HG03097 (cell line): Measurements from ENCODE around the gene APBA2.

Experiments used
- ATAC-seq: cut with Tn5 transposase; IDR thresholded peaks from one replicate; pipeline ENCODE4 v1.9.1; 2021; ENCODE audit not compliant: unreplicated experiment, low FRiP score

Gene APBA2

GRCh38 chr15:29111705-29112281 is 226.0 kb downstream of the APBA2 start:
- ATAC-seq, result no peak

DNA sequence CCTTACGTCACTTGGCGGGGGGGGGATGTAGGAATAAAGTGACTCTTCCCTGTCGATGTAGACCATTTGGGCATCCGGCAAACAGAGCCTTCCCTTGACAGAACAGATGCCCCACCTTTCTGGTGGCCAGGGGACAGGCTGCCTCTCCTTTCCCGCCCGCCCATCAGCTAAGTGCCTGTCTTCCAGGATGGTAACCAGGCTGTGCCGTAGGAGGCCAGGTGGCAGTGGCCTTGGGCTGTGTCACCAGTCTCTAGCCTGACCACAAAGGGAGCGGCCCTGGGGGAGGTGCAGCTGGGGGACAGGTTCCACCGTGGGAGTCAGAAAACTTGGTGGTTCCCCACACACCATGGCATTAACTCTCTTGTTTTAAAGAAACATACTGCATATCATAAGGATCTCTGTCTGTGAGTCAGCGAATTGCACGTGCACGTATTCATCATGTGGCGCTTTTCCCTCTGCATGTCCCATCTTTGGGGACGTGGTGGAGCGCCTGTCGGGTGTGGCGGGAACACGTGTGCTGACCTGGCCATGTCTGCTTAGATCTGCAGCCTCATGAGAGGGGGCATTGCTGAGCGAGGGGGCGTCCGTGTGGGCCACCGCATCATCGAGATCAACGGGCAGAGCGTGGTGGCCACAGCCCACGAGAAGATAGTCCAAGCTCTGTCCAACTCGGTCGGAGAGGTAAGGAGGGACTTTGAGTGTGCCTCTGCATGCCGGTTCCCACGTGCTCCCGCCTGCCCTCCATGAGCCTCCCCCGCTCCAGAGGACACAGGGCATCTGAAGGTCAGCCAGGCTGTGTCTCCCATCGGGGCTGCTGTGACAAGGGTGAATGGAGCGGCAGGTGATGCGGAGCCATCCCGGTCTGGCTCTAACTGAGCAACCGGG is 227.8 kb downstream of the APBA2 start:
- ATAC-seq, result no peak

- ATAC-seq, result no peak
These were observed 228.7 kb downstream of the APBA2 start for GRCh38 chr15:29114221-29115092.

DNA sequence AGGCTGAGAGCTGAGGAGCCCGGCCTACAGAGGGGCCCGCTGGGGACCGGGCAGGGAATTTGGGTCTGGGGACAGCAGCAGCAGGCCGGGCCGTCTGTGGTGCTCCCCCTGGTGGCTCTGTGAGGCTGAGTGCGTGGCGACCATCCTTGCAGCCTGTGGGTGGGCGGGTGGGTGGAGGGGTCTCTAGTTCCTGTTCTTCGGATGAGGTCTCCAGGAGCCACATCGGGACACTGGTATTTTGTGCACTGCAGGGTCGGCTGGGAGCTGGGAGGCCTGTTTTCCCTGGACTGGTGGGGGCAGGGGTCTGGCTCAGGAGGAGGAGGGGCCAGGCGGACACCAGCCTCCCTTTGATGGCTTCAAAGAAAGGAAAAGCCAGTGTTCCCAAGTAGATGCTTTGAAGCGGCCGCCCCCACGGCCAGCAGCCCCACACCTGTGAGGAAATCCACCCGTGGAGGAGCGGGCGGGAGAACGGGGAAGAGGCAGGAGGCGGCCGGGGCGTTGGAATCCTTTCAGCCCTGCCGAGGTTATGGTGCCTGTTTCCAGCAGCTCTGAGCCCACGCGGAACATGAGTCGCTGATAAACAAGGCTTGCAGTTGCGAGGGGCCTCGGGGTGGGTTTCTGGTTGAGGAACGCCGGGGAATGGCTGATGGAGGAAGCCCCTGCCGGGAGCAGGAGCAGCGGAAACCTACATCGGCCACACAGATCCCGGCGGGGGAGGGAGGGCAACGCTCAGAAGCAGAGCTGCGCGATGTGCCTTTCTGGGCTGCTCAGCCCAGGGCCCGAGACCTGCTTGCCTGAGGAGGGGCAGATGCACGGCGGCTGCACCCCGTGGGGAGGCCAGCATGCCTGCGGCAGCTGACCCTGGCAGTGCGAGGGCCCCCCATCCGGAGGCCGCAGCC is 229.6 kb downstream of the APBA2 start:
- no peak for ATAC-seq

DNA sequence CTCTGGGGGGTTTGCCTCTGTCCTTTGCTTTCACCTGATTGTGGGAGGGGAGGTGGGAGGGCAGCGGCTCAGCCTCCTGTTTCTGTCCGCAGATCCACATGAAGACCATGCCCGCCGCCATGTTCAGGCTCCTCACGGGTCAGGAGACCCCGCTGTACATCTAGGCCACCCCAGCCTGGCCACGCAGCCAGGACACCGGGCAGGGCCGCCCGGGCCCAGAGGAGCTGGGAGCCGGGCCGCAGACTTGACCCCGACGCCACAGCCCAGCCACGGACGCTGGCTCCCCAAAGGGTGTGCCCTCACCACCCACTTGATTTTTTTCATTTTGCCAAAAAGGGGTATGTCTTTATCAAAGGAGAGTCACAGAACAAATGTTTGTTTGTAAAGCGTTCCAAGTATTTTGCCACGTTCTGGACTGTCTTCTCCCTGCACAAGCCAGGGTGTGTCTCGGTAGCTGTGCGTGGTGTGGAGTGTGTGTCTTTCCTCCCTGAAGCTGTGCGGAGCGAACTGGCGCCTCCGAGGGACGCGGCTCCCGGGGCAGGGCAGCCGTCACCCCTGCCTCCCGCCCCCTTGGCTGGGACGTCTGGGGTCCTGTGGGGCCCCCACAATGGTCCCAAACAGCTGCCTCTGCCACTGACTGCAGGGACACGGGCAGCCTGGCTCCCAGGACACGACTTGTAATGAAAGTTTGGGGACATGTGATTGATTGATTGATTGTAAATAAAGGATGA is 231.4 kb downstream of the APBA2 start:
- ATAC-seq, result no peak

DNA sequence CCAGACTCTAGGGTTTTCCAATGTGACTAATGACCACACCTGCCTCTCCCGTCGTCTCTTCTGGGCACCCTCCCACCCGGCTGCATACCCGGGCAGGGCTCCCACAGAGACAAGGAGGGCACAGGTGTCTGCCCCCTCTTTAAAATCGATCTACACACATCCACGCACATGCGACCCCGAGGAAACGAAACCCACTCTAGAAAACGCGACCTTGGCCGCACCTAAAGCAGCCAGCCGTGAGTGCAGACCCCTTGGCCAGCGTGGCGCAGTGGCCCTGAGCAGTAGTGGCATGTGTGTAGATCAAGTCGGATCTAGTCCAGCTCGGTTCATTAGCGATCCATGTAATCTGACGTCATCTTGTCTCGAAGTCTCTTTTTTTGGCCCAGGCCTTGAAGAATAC is 232.0 kb downstream of the APBA2 start:
- no peak for ATAC-seq

DNA sequence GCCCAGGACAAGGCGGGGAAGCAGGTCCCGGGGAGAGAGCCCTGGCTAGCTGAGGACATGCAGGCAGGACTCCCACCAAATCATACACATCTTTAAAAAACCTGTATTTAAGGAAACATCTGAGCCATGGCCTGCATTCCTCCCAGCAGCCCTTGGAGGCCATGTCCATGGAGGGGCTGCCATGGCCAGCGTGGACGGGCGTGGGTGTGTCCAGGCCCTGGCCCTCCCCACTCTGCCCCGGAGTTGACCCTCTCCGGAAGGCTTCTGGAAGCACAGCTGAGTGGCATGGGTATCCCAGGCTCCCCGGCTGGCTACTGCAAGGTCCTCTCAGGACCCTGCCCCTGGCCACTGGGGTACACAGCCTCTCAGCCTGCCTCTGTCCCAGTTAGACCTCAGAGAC is 234.1 kb downstream of the APBA2 start:
- no peak for ATAC-seq

DNA sequence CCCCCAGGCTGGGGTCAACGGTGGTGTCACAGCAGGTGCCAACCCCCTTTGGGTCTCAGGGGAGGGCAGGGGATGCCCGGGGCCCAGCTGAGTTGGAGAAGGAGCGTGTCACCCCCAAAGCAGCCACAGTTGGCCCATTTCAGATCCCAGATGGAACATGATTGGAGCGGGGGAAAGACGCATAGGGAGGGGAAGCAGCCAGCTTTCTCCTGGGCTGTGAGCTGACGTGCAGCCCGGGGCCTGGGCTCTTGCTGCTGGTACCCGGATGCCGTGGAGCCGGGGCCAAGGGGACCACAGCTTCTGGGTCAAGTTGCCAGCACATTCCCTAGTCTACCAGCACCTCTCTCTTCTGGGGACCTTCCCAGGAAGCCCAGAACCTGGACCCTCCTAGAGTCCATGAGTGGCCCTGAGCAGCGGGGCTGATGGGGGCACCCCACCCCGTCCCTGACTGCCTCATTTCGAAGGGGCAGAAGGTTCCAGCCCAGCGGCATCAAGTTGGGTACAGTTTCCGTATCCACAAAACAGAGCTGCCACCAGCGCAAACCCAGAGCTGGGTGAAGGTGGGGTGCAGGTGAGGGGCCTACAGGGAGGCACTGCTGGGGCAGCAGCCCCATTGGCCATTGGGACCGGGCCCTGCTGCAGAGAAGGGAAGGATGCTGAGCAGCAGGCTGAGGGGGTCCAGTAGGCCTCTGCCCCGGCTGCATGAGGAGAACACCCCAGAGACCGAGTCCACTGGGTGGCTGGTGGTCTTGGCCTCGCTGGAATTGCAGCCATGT is 235.0 kb downstream of the APBA2 start:
- ATAC-seq, result no peak

DNA sequence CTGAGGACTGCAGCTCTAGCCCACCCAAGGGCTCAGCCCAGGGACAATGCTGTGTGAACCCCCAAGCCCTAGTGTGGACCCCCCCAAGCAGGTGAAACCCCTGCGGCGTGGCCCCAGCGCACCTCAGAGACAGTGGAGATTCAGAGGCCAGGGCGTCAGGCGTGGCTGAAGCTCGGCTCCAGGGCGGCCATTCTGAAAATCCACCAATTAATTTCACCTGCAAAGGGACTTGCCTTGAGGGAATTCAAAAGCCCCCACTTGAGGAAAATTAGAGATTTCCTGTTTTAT is 235.5 kb downstream of the APBA2 start:
- ATAC-seq, result no peak

GRCh38 chr15:29121907-29122306 is 236.1 kb downstream of the APBA2 start:
- no peak for ATAC-seq

DNA sequence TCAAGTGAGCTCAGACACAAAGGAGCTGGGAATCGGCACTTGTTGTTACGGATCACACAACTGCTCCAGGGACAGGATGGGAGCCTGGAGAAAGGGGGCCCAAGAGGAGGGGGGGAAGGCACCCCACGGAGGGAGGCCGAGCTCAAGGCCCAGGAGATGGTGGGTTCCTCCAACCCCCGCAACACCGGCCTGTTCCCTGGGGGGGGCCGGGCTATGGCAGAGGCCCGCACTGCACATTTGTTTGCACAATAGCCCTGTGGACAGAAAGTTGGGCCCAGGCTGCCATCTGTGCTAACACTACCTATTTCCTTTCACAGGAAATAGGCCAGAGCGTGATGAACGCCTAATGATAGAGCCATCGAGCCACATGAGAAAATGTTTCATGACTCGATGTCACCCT is 236.7 kb downstream of the APBA2 start:
- no peak for ATAC-seq

GRCh38 chr15:29123171-29123570 is 237.4 kb downstream of the APBA2 start:
- ATAC-seq, result no peak

- ATAC-seq, result no peak
These were observed 238.2 kb downstream of the APBA2 start for GRCh38 chr15:29123991-29124390.

GRCh38 chr15:29124581-29125381 is 239.0 kb downstream of the APBA2 start:
- no peak for ATAC-seq

DNA sequence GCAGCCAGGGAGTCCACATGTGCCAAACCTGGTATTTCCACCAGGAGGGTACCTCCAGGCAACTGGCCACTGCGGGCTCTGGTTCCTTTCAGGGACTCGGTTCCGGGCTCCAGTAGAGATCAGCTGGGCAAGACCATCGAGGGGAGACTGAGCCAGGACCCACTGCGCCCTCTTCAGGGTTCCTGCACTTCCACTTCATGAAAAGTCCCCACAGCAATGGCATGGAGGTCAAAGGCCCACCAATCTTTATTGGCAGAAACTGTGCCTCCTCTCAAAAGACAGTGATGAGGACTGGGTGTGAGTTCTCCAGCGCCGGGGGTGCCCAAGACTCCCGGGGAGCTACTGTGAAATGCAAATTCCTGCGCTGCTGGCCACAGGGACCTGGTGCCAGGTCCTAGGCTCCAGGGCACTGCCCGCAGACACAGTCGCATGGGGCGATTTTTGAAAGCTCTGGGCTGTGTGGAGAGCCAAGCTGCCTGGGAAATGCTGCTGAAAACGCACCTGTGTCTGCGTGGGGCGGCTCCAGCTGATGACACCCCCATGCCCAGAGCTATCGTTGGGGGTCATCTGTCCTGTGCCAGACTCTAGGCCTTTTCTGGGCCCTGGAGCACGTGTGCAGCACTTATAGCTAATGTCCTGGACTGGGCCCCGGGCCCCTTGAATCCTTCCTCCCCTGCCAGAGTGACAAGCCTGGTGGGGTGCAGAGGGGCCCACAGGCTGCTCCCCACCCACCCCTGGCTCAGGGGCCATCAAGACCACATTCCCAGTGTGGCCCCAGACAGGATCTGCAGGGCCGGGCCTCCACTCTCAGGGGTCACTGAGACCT is 239.8 kb downstream of the APBA2 start:
- ATAC-seq, result no peak

DNA sequence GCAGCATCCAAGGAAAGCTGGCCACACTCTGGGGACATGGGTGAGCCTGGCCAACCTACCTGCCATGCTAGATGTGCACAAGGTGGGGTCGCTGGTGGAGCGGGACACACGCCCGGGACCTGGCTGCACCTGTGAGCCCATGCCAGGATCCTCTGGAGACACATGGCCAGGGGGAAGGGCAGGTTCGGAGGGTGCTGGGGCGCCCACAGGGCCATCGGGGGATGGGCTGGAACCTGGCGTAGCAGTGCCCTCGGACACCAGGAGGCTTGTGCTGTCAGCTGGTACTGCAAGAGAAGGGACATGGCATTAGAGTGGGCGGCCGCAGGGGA is 240.4 kb downstream of the APBA2 start:
- ATAC-seq, result no peak

- no peak for ATAC-seq
These were observed 241.2 kb downstream of the APBA2 start for GRCh38 chr15:29126821-29127461.
